Neural cell (in vitro differentiated cells): ENCODE results near the gene ANXA6. TPM values are rescaled to one million over a fixed set of nuclear protein-coding genes. Genes with fewer than 3 reads are reported as not detected.

Experiments
- H2AFZ ChIP-seq: fragments of 200-600, 300-800 bp; sonication (generic), shearing (Covaris generic); 2 replicates; pipeline ENCODE4 v1.6.0; 2014; ENCODE audit warnings: low read depth, mild to moderate bottlenecking, antibody characterized with exemption, low read length, moderate library complexity
- H3F3A ChIP-seq: fragments of 200-600 bp; shearing (Covaris generic); 2 replicates; pipeline ENCODE4 v1.6.1; 2016; ENCODE audit warnings: mild to moderate bottlenecking, moderate library complexity, mixed read lengths, antibody characterized with exemption, low read length; ENCODE audit not compliant: insufficient read depth, poor library complexity, severe bottlenecking
- H3K27ac ChIP-seq: fragments of 200-600, 300-800 bp; sonication (generic), shearing (Covaris generic); 2 replicates; pipeline ENCODE4 v1.5.1; 2014; ENCODE audit warnings: mild to moderate bottlenecking, low read length, moderate library complexity
- H3K27me3 ChIP-seq: fragments of 300-800, 200-600 bp; sonication (generic), shearing (Covaris generic); 2 replicates; pipeline ENCODE4 v1.6.0; 2014; ENCODE audit warnings: mild to moderate bottlenecking, low read depth, low read length, moderate library complexity; ENCODE audit not compliant: insufficient read depth
- H3K36me3 ChIP-seq: fragments of 300-800, 200-600 bp; sonication (generic), shearing (Covaris generic); 2 replicates; pipeline ENCODE4 v1.5.1; 2014; ENCODE audit warnings: mild to moderate bottlenecking, antibody characterized with exemption, low read length, moderate library complexity; ENCODE audit not compliant: insufficient read depth
- H3K4me2 ChIP-seq: fragments of 300-800, 200-600 bp; sonication (generic), shearing (Covaris generic); 2 replicates; pipeline ENCODE4 v1.6.0; 2014; ENCODE audit warnings: mild to moderate bottlenecking, low read length
- H3K4me3 ChIP-seq: fragments of 300-800, 200-600 bp; sonication (generic), shearing (Covaris generic); 2 replicates; pipeline ENCODE4 v1.5.1; 2014; ENCODE audit warnings: mild to moderate bottlenecking, low read length, moderate library complexity
- H3K79me2 ChIP-seq: fragments of 200-600 bp; shearing (Covaris generic); replicated peaks from 2 replicates; pipeline ENCODE4 v1.6.0; 2014; ENCODE audit warnings: mild to moderate bottlenecking, low read length, moderate library complexity; ENCODE audit not compliant: insufficient read depth
- H3K9ac ChIP-seq: fragments of 300-800, 200-600 bp; sonication (generic), shearing (Covaris generic); 2 replicates; pipeline ENCODE4 v1.6.1; 2016; ENCODE audit warnings: mild to moderate bottlenecking, low read length, mixed read lengths
- H3K9me2 ChIP-seq: fragments of 200-600 bp; shearing (Covaris generic); 2 replicates; pipeline ENCODE4 v1.6.1; 2016; ENCODE audit warnings: mild to moderate bottlenecking, low read length, mixed read lengths; ENCODE audit not compliant: insufficient read depth
- H3K9me3 ChIP-seq: fragments of 200-600, 300-800 bp; sonication (generic), shearing (Covaris generic); 2 replicates; pipeline ENCODE4 v1.6.1; 2016; ENCODE audit warnings: mild to moderate bottlenecking, mixed run types, low read length, moderate library complexity, mixed read lengths
- H4K20me1 ChIP-seq: fragments of 200-600 bp; shearing (Covaris generic); 2 replicates; pipeline ENCODE4 v1.6.1; 2016; ENCODE audit warnings: mild to moderate bottlenecking, mixed run types; ENCODE audit not compliant: insufficient read depth
- CTCF ChIP-seq: fragments of 450-650 bp; IDR thresholded peaks from 2 replicates; pipeline ENCODE4 v1.5.1; 2014; ENCODE audit warnings: antibody characterized with exemption, mild to moderate bottlenecking, moderate library complexity; ENCODE audit not compliant: poor library complexity, severe bottlenecking
- EP300 ChIP-seq: fragments of 450-650 bp; conservative IDR thresholded peaks from 2 replicates; pipeline ENCODE4 v1.6.1; 2014; ENCODE audit warnings: antibody characterized with exemption, mild to moderate bottlenecking, moderate library complexity; ENCODE audit not compliant: poor library complexity, severe bottlenecking
- EZH2 ChIP-seq: fragments of 200-600, 300-800 bp; shearing (Covaris generic), sonication (generic); IDR thresholded peaks from 2 replicates; pipeline ENCODE4 v1.6.1; 2014; ENCODE audit warnings: antibody characterized with exemption, low read length, borderline replicate concordance, mild to moderate bottlenecking; ENCODE audit not compliant: insufficient read depth, poor library complexity, severe bottlenecking
- MXI1 ChIP-seq: fragments of 450-650 bp; conservative IDR thresholded peaks from 2 replicates; pipeline ENCODE4 v1.6.1; 2014; ENCODE audit warnings: antibody characterized with exemption, mild to moderate bottlenecking; ENCODE audit not compliant: poor library complexity, severe bottlenecking
- POLR2AphosphoS5 ChIP-seq: IDR thresholded peaks from 2 replicates; pipeline ENCODE4 v1.6.1; 2012
- RAD21 ChIP-seq: fragments of 450-650 bp; conservative IDR thresholded peaks from 2 replicates; pipeline ENCODE4 v1.6.1; 2014; ENCODE audit warnings: antibody characterized with exemption, mild to moderate bottlenecking, moderate library complexity
- REST ChIP-seq: IDR thresholded peaks from 2 replicates; pipeline ENCODE4 v1.6.1; 2012; ENCODE audit warnings: borderline replicate concordance
- SMC3 ChIP-seq: fragments of 450-650 bp; conservative IDR thresholded peaks from 2 replicates; pipeline ENCODE4 v1.6.1; 2014; ENCODE audit warnings: antibody characterized with exemption, mild to moderate bottlenecking, moderate library complexity; ENCODE audit not compliant: poor library complexity
- TAF1 ChIP-seq: IDR thresholded peaks from 2 replicates; pipeline ENCODE4 v1.6.1; 2012; ENCODE audit warnings: low read depth
- polyA plus RNA-seq: library from polyadenylated mRNA; depleted of rRNA; stranded (reverse); fragments of >200 nt; gene quantifications from 2 replicates; pipeline ENCODE4 v1.2.3, GENCODE V29; 2014

The ANXA6 gene
- polyA plus RNA-seq, 1 donor from 2014 or later, result 27.5 TPM

DNA sequence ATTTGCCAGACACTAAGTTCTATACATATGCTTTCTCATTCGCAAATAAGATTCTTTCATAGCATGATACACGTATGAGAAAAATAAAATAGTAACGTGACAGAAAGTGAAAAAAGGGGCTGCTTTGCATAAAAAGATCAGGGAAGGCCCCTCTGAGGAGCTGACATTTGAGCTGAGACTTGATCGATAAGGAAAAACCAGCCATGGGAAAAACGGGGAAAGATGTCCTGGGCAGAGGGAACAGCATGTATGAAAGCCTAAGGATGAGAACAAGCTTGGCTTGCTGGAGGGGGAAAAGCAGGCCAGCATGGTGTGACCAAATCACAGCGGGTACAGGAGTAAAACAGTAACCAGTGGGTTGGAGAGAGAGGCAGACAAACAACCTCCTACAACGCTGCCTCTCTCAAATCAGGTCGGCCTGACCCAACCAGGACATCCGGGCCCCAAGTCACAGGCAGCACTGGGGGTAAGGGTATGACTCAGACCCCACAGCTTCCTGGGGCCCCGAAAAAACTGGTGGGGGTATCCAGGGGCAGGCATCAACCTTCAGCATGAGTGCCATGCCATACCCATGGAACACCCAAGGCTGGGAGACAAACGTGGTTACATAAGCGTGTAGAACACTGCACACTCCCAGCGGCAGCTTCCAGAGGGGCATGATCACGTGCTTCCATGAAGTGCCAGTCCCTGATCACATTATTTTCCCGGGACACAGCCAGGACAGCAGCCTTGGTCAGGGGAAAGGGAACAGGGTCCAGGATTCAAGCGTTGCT lies 78.9 kb downstream of the ANXA6 start:
- no peaks in the 10 kb centered on the region for H3K9me3 ChIP-seq
- no peak overlapping the region for H3K27ac ChIP-seq
- H3K27me3 ChIP-seq, result no peaks in the 10 kb centered on the region
- no peak overlapping the region for H3K4me3 ChIP-seq
- H3K9me2 ChIP-seq, result no peaks in the 10 kb centered on the region
- H3K9ac ChIP-seq, result no peak overlapping the region
- no peaks in the 10 kb centered on the region for H3F3A ChIP-seq
- TF ChIP-seq EZH2 (no peak), POLR2AphosphoS5 (no peak), MXI1 (no peak), TAF1 (no peak), EP300 (no peak), REST (no peak), RAD21 (no peak), SMC3 (no peak), CTCF (no peak)
- H3K4me2 ChIP-seq, result no peak overlapping the region
- H4K20me1 ChIP-seq, result no peaks in the 10 kb centered on the region
- no peaks in the 10 kb centered on the region for H3K36me3 ChIP-seq
- H3K79me2 ChIP-seq, result no peaks in the 10 kb centered on the region
- no peak overlapping the region for H2AFZ ChIP-seq

DNA sequence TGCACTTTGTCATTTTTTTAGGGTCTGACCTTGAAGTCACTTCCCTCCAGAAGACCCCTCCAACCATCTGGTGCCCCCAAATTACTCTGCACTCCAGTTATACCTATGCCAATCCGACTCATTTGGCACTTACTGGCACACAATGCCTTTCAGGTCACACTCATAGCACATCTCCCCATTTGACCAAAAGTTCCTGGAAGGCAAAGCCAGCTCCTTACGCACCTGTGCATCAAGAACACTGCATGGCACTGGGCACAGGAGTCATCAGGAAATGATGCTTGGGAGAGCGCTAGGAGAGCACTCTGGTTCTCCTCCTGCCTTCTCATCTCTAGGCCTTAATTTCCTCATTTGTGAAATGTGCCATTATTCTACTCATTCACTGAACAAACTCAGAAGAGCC lies 79.6 kb downstream of the ANXA6 start:
- Histone ChIP-seq H3K36me3 (no peaks in the 10 kb centered on the region), H3K27ac (no peak overlapping the region), H4K20me1 (no peaks in the 10 kb centered on the region), H3K9me3 (no peaks in the 10 kb centered on the region), H3K27me3 (no peaks in the 10 kb centered on the region), H2AFZ (no peak overlapping the region), H3K4me2 (no peak overlapping the region), H3K79me2 (no peaks in the 10 kb centered on the region), H3K9ac (no peak overlapping the region), H3K9me2 (no peaks in the 10 kb centered on the region), H3F3A (no peaks in the 10 kb centered on the region), H3K4me3 (no peak overlapping the region)
- TF ChIP-seq SMC3, result no peak
- no peak for TF ChIP-seq POLR2AphosphoS5
- TF ChIP-seq EZH2, result no peak
- no peak for TF ChIP-seq RAD21
- no peak for TF ChIP-seq TAF1
- TF ChIP-seq REST, result no peak
- no peak for TF ChIP-seq MXI1
- TF ChIP-seq CTCF, result no peak
- no peak for TF ChIP-seq EP300
